Activated gamma-delta T cell treated with anti-CD3 and anti-CD28 coated beads, Interleukin-2, amount 50 U/mL, for 16 hours (primary cell): Measurements from ENCODE around the gene CLVS2.

Experiments used
- DNase-seq: peaks from one replicate; pipeline ENCODE4 v3.0.0-alpha.2; 2020; ENCODE audit warnings: low read depth

CLVS2 gene

GRCh38 chr6:122995921-122996793, at the start of gene CLVS2:
Gene CLVS2, plus strand, starts transcription at chr6:122996235. Its CDS starts 1,543 bp downstream, at chr6:122997778.
- DNase-seq = no peak

GRCh38 chr6:122947355-122947754, 48.7 kb upstream of the CLVS2 start:
- no peak for DNase-seq

DNA sequence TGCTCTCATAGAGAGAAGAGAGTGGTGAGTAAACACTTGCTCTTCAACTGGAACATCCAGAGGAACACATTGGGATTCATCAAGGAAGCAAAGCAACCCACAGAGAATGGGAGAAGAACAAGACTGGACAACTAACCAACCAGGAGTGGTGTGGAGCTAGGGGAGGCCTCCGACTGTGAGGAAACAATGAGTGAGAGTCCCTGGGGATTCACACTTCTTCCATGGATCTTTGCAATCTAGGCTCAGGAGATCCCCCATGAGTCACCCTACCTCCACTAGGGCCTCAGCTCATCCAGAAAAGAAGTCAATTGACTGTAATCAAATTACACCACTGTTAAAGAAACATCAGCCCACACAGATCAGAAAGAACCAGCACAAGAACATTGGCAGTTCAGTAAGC, 42.3 kb upstream of the CLVS2 start:
- no peak for DNase-seq

DNA sequence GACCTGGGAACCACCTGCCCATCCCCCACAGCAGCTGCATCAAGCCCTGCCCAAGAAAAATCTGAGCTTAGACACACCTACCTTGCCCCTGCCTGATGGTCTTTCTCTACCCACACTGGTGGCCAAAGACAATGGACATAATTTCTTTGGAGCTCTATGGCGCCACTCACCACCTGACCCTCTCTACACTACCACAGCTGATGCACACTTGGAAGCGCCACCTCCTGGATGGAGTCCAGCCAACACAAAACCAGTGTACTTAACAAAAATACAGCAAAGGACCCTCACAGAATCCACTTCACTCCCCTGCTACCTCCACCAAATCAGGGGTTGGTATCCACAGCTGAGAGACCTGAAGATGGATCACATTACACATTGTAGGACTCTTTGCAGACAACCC, 39.7 kb upstream of the CLVS2 start:
- no peak for DNase-seq

DNA sequence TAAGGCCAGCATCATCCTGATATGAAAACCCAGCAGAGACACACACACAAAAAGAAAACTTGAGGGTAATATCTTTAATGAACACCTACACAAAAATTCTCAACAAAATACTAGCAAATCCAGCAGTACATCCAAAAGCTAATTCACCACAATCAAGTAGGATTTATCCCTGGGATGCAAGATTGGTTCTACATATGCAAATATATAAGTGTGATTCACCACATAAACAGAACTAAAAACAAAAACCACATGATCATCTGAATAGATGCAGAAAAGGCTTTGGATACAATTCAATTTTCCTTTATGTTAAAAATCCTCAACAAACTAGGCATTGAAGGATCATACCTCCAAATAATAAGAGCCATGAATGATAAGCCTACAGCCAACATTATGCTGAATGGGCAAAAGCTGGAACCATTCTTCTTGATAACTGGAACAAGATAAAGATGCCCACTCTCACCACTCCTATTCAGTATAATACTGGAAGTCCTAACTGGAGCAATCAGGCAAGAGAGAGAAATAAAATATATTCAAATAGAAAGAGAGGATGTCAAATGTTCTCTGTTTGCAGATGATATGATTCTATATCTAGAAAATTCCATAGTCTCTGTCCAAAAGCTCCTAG, 33.9 kb upstream of the CLVS2 start:
- no peak for DNase-seq

- DNase-seq = no peak
Measured at GRCh38 chr6:122969999-122970533, 26.0 kb upstream of the CLVS2 start.

DNA sequence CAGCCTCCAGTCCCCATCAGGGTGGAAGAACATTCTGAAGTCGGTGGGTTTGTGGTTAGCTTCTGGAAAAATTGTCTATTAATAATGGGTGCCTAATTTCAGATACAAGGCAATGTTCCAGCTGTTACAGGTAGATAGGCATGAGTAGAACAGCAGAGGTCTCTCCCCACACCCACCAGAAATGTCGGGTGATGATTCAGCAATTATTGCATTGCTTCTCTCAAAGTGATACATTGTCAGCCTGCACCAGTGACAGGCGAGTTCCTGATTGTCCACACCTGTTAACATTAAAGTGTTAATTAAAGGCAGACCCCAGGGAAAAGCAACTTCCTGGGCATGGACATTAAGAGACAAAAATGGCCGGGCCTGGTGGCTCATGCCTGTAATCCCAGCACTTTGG, 18.9 kb upstream of the CLVS2 start:
- no peak for DNase-seq

- no peak for DNase-seq
Measured at GRCh38 chr6:122984393-122984792, 11.6 kb upstream of the CLVS2 start.

DNA sequence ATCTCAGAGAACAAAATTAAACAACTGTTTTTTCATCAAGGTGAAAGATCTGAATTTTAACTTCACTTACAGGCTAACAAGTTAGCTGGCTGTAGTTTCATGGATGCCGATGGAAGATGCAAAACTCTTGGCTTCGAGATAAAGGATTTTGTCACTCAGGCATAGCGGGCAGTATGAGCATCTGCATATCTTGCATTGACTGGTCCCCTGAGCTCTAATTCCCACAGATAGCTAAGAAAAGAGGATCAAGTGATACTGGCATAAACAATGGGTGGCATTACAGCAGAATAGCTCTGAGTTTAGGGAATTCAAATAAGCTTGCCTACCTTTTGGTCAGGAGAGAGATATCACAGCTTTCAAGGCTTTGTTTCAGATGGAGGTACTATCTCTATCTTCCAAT, 1.8 kb upstream of the CLVS2 start:
- no peak for DNase-seq

DNA sequence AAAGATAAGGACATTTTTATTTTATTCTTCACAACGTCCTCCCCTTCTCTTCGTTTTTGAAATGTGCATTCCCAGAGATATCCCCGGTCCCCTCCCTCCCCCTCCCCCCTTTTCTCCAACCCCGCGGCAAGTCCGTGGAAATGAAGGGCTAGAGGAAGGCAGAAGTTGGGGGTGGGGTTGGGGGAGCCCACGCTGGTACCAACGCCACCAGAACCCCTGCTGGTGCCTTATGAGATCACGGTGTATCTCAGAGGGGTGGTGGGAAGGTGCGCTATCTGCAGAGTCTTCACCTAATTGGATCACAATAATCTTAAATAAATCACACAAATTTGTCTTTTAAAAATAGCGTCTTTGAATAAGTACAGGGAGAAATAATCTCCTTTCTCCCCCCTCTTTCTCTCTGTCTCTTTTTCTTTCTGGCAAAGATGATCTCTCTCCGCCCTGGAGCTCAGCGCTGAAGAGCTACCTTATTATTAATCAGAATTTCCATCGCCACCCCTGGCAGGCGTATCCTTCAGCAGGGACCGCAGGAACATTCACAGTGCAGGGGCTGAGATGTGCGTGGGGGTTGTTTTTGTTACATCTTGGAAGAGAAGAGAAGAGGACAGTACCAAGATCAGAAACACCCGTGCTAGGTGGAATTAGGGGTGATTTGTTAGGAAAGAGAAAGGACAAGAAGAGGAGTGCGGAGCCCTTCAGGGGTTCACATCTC, 915 bp downstream of the CLVS2 start:
- DNase-seq = no peak

DNA sequence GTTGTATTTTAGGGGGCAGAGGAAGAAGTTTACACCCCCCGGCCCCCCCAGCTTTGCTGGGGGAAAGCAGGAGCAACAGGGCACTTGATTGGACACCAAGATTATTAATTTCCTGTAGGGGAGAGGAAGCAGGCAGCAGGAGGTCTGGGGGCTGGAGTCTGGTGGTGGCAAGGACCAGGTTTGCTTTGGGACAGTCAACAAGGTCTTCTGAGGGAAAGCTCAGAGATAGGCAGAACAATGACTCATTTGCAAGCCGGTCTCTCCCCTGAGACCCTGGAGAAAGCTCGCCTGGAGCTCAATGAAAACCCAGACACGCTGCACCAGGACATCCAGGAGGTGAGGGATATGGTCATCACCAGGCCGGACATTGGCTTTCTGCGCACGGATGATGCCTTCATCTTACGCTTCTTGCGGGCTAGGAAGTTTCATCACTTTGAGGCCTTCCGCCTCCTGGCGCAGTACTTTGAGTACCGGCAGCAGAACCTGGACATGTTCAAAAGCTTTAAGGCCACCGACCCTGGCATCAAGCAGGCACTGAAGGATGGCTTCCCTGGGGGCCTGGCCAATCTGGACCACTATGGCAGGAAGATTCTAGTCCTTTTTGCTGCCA, 1.6 kb downstream of the CLVS2 start:
- no peak for DNase-seq

- no peak for DNase-seq
Measured at GRCh38 chr6:122998403-122998975, 2.5 kb downstream of the CLVS2 start.

- DNase-seq = no peak
Measured at GRCh38 chr6:123000244-123000770, 4.3 kb downstream of the CLVS2 start.

GRCh38 chr6:123001540-123001939, 5.5 kb downstream of the CLVS2 start:
- no peak for DNase-seq

DNA sequence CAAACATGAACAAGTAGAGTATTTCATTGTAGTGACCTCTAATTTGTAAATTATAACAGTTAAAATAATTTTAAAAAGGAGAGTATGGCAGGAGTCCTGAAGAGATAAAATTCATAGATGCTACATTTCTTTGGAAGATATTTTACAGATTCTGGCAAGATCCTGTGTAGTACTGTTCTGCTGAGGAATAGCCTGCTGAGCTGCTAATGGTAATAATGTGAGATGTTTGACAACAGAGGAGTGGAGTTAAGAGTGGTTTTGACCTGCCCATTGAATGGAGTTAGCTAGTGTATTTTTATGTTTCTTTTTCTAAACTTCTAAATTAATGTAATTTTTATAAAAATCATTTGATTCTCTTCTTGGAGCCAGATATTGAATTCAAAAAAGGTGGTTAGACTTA, 11.8 kb downstream of the CLVS2 start:
- no peak for DNase-seq

GRCh38 chr6:123009059-123009458, 13.0 kb downstream of the CLVS2 start:
- no peak for DNase-seq

DNA sequence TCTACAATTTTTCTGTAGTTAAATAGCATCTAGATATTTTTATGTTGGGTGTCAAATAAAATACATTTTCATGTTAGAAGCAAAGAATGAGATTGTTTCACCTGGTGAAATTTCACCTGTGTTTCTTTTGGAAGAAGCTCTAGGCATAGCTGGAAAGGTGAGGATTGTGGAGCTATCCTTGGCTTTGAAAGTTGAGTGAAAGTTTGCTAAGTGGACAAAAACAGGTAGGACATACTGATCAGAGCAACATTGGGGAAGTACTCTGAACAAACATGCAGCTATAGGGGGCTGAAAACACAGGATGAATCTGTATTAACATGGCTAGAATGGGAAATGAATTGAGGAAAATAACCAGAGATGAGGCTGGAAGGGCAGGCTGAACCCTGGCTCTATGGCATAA, 18.8 kb downstream of the CLVS2 start:
- no peak for DNase-seq

GRCh38 chr6:123016431-123017103, 20.5 kb downstream of the CLVS2 start:
- DNase-seq = no peak

- no peak for DNase-seq
Measured at GRCh38 chr6:123017104-123017682, 21.2 kb downstream of the CLVS2 start.

GRCh38 chr6:123022975-123023374, 26.9 kb downstream of the CLVS2 start:
- DNase-seq = no peak

GRCh38 chr6:123024976-123025375, 28.9 kb downstream of the CLVS2 start:
- DNase-seq = no peak
